ENCODE data around the gene AREL1.

DNA sequence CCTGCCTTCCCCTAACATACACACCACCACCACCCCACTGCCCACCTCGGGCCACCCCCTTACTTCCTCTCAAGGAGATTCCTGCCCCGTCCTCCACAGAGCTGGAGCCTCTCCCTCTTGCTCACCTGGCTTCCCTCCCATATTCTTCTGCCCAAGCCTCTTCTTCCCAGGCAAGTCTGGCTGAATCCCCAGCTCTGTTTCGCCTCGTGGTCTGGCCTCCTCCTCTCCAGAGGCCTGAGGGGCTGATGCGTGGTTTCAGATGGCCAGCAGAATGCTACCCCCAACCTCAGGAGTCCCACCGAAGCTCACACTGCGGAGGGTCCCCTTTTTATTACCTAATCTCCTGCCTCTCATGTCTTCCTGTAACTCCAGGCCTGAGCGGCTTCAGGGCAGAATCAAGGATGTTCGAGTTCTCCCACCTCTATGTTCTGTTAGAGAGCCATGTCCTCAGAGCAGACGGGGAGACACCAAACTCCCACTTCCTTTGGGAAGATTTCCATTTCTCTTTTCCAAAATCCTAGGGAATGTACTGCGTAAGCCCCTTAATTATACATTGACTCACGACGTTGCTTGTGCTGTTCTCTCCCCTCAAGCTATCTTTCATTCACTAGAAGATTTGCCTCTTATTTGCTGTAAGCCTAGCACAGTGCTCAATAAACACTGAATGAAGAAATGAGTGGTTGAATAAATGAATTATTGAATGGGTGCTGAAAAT lies 67.0 kb downstream of the AREL1 start:
- TF ChIP-seq CTCF (IDR thresholded peaks at IDR 0.05) (no peak), POLR2A (IDR thresholded peaks at IDR 0.05) (no peak)
